Neuronal stem cell (in vitro differentiated cells): ENCODE data around the gene CDC42EP4.
A peak's percentile ranks its signal among the peaks of the same experiment; 100 is the strongest.

ENCODE experiments used
- DNase-seq: peaks from one replicate; pipeline ENCODE4 v3.0.0-alpha.2; 2013; ENCODE audit warnings: low spot score
- H2AFZ ChIP-seq: one replicate; pipeline ENCODE4 v1.6.1; 2013; ENCODE audit warnings: mild to moderate bottlenecking, low read length, inconsistent platforms
- H2AK5ac ChIP-seq: 2 replicates; pipeline ENCODE4 v1.6.1; 2013; ENCODE audit warnings: low read depth, mild to moderate bottlenecking, inconsistent platforms, low read length, moderate library complexity, mixed read lengths
- H2BK120ac ChIP-seq: 2 replicates; pipeline ENCODE4 v1.6.1; 2013; ENCODE audit warnings: low read depth, mild to moderate bottlenecking, inconsistent platforms, low read length, moderate library complexity, mixed read lengths
- H2BK12ac ChIP-seq: one replicate; pipeline ENCODE4 v1.6.1; 2013; ENCODE audit warnings: low read length, inconsistent platforms
- H2BK15ac ChIP-seq: 2 replicates; pipeline ENCODE4 v1.6.1; 2013; ENCODE audit warnings: mild to moderate bottlenecking, low read length, inconsistent platforms, mixed read lengths
- H2BK5ac ChIP-seq: one replicate; pipeline ENCODE4 v1.6.1; 2013; ENCODE audit warnings: inconsistent platforms, mild to moderate bottlenecking, low read length, moderate library complexity
- H3K14ac ChIP-seq: one replicate; pipeline ENCODE4 v1.6.1; 2013; ENCODE audit warnings: low read length, inconsistent platforms
- H3K18ac ChIP-seq: 2 replicates; pipeline ENCODE4 v1.6.1; 2013; ENCODE audit warnings: low read length, inconsistent platforms
- H3K23ac ChIP-seq: 2 replicates; pipeline ENCODE4 v1.6.1; 2013; ENCODE audit warnings: low read depth, mild to moderate bottlenecking, mixed read lengths, low read length, inconsistent platforms; ENCODE audit not compliant: poor library complexity
- H3K27ac ChIP-seq: replicated peaks from 3 replicates; pipeline ENCODE4 v1.5.1; 2013; ENCODE audit warnings: low read length, inconsistent platforms
- H3K27me3 ChIP-seq, 3 experiments: 2 replicates each; pipeline ENCODE4 v1.6.1; 2013; ENCODE audit warnings: low read length in 3 of 3, mild to moderate bottlenecking in 2 of 3, inconsistent platforms in 1 of 3, low read depth in 1 of 3, mixed read lengths in 1 of 3, moderate library complexity in 1 of 3; ENCODE audit not compliant: control insufficient read depth in 3 of 3, insufficient read depth in 3 of 3
- H3K36me3 ChIP-seq, 2 donors: replicated peaks in 1 of 2; 2 replicates each; pipeline ENCODE4 v1.6.1; 2013; ENCODE audit warnings: low read length in 2 of 2; ENCODE audit not compliant: control insufficient read depth in 2 of 2, insufficient read depth in 2 of 2
- H3K4ac ChIP-seq: 2 replicates; pipeline ENCODE4 v1.6.1; 2013; ENCODE audit warnings: inconsistent platforms, mild to moderate bottlenecking, low read length, moderate library complexity
- H3K4me1 ChIP-seq, 2 donors: 1 replicate in 1 of 2; 2 replicates in 1 of 2; pipeline ENCODE4 v1.6.1; 2013; ENCODE audit warnings: low read length in 2 of 2, low read depth in 1 of 2; ENCODE audit not compliant: control insufficient read depth in 2 of 2, insufficient read depth in 1 of 2
- H3K4me2 ChIP-seq: one replicate; pipeline ENCODE4 v1.6.1; 2013; ENCODE audit warnings: mild to moderate bottlenecking, low read length, inconsistent platforms; ENCODE audit not compliant: insufficient read depth, poor library complexity, severe bottlenecking
- H3K4me3 ChIP-seq, 2 donors: 2 replicates each; pipeline ENCODE4 v1.5.1; 2013; ENCODE audit warnings: low read length in 2 of 2, mild to moderate bottlenecking in 2 of 2, inconsistent platforms in 1 of 2, moderate library complexity in 1 of 2
- H3K79me1 ChIP-seq: one replicate; pipeline ENCODE4 v1.6.1; 2013; ENCODE audit warnings: low read depth, mild to moderate bottlenecking, inconsistent platforms, low read length, moderate library complexity
- H3K9ac ChIP-seq: one replicate; pipeline ENCODE4 v1.6.1; 2013; ENCODE audit warnings: mild to moderate bottlenecking, low read depth, low read length, inconsistent platforms; ENCODE audit not compliant: poor library complexity
- H3K9me3 ChIP-seq, 2 donors: replicated peaks in 1 of 2; 2 replicates each; pipeline versions ENCODE3 to v1.6.1; 2013; ENCODE audit warnings: low read length in 2 of 2, mild to moderate bottlenecking in 2 of 2, inconsistent platforms in 1 of 2, low read depth in 1 of 2, mixed read lengths in 1 of 2, moderate library complexity in 1 of 2; ENCODE audit not compliant: control insufficient read depth in 2 of 2, insufficient read depth in 1 of 2
- H4K8ac ChIP-seq: one replicate; pipeline ENCODE4 v1.6.1; 2013; ENCODE audit warnings: low read depth, mild to moderate bottlenecking, inconsistent platforms, low read length, moderate library complexity
- H4K91ac ChIP-seq: one replicate; pipeline ENCODE4 v1.6.1; 2013; ENCODE audit warnings: low read length, low read depth, mild to moderate bottlenecking, inconsistent platforms; ENCODE audit not compliant: poor library complexity
- WGBS, 2 donors: extraction: QIAGEN DNeasy Blood & Tissue Kit; methylation state at CpG; one replicate each; pipeline ENCODE4 v1.1.7; 2013; ENCODE audit warnings: missing lambda C conversion rate in 2 of 2, mixed read lengths in 1 of 2; ENCODE audit not compliant: insufficient read length in 2 of 2, insufficient replicate concordance in 1 of 2; ENCODE audit errors: extremely low coverage in 2 of 2; 5-methylcytosine and 5-hydroxymethylcytosine counted together

The CDC42EP4 gene

GRCh38 chr17:73337330-73337710, 25.5 kb upstream of the CDC42EP4 start:
- no peak overlapping the region for H2AFZ ChIP-seq
- H3K36me3 ChIP-seq, result peaks cover 8 to 12% of the 10 kb centered on the region in 2 donors
- no peak overlapping the region for H2BK15ac ChIP-seq
- no peak overlapping the region for H4K91ac ChIP-seq
- no peak overlapping the region for H4K8ac ChIP-seq
- H3K9ac ChIP-seq, result no peak overlapping the region
- no peak overlapping the region for H3K4me3 ChIP-seq
- no peak overlapping the region for H3K23ac ChIP-seq
- no peak overlapping the region for H3K14ac ChIP-seq
- H3K4me2 ChIP-seq, result no peak overlapping the region
- peak overlapping the region; percentile 60 for H2BK12ac ChIP-seq
- H3K4me1 ChIP-seq, result peaks cover 13 to 26% of the 10 kb centered on the region in 2 donors
- H2BK120ac ChIP-seq, result no peak overlapping the region
- H2AK5ac ChIP-seq, result no peak overlapping the region
- H3K27me3 ChIP-seq, result no peaks in the 10 kb centered on the region
- no peak overlapping the region for H3K18ac ChIP-seq
- H2BK5ac ChIP-seq, result no peak overlapping the region
- DNase-seq, result no peak
- no peak overlapping the region for H3K27ac ChIP-seq
- H3K4ac ChIP-seq, result no peak overlapping the region
- no peaks in the 10 kb centered on the region for H3K9me3 ChIP-seq
- peaks cover 3% of the 10 kb centered on the region for H3K79me1 ChIP-seq
- no CpG with 5 or more reads among the region's 4 CpGs for WGBS, 2 donors

- WGBS, 2 donors, result no CpG with 5 or more reads among the region's 13 CpGs
- DNase-seq, result no peak
- peaks cover 3% of the 10 kb centered on the region for H3K79me1 ChIP-seq
- no peak overlapping the region for H3K27ac ChIP-seq
- H3K4me3 ChIP-seq, result no peak overlapping the region
- no peak overlapping the region for H4K91ac ChIP-seq
- H3K9ac ChIP-seq, result peak overlapping the region; percentile 13
- H3K23ac ChIP-seq, result no peak overlapping the region
- no peak overlapping the region for H2BK120ac ChIP-seq
- no peaks in the 10 kb centered on the region for H3K27me3 ChIP-seq
- no peak overlapping the region for H2AFZ ChIP-seq
- H3K4me1 ChIP-seq, result peaks cover 8 to 22% of the 10 kb centered on the region in 2 donors
- H3K18ac ChIP-seq, result peak overlapping the region; percentile 54
- H2BK12ac ChIP-seq, result peak overlapping the region; percentile 60
- peaks cover 8 to 12% of the 10 kb centered on the region in 2 donors for H3K36me3 ChIP-seq
- H3K4ac ChIP-seq, result no peak overlapping the region
- H3K14ac ChIP-seq, result no peak overlapping the region
- H2BK5ac ChIP-seq, result no peak overlapping the region
- H3K9me3 ChIP-seq, result no peaks in the 10 kb centered on the region
- H2AK5ac ChIP-seq, result no peak overlapping the region
- H4K8ac ChIP-seq, result no peak overlapping the region
- no peak overlapping the region for H3K4me2 ChIP-seq
- no peak overlapping the region for H2BK15ac ChIP-seq
Observed at GRCh38 chr17:73336408-73337329, 24.9 kb upstream of the CDC42EP4 start.

GRCh38 chr17:73335591-73336407, 24.0 kb upstream of the CDC42EP4 start:
- H3K9me3 ChIP-seq, result no peaks in the 10 kb centered on the region

More at GRCh38 chr17:73335591-73336407, 24.0 kb upstream of the CDC42EP4 start:
- H2BK15ac ChIP-seq, result no peak overlapping the region
- peaks cover 8 to 12% of the 10 kb centered on the region in 2 donors for H3K36me3 ChIP-seq
- H3K4ac ChIP-seq, result no peak overlapping the region
- no peak overlapping the region for H3K4me2 ChIP-seq
- no peak overlapping the region for H3K4me3 ChIP-seq
- H3K14ac ChIP-seq, result peak overlapping the region; percentile 67
- no CpG with 5 or more reads among the region's 12 CpGs for WGBS, 2 donors
- no peak overlapping the region for H3K27ac ChIP-seq
- H3K9ac ChIP-seq, result peak overlapping the region; percentile 34
- peak overlapping the region; percentile 42 for H3K18ac ChIP-seq
- H2BK5ac ChIP-seq, result no peak overlapping the region
- no peak overlapping the region for H2BK120ac ChIP-seq
- H3K4me1 ChIP-seq, result peaks cover 4 to 18% of the 10 kb centered on the region in 2 donors
- no peak overlapping the region for H3K23ac ChIP-seq
- peak overlapping the region; percentile 68 for H2AK5ac ChIP-seq
- H2AFZ ChIP-seq, result no peak overlapping the region
- H2BK12ac ChIP-seq, result no peak overlapping the region
- DNase-seq, result no peak
- peaks cover 3% of the 10 kb centered on the region for H3K79me1 ChIP-seq
- no peaks in the 10 kb centered on the region for H3K27me3 ChIP-seq
- no peak overlapping the region for H4K91ac ChIP-seq
- H4K8ac ChIP-seq, result no peak overlapping the region
